ENCODE data around the gene SSTR3.
A peak's percentile ranks its signal among the peaks of the same experiment; 100 is the strongest.

SSTR3 gene

DNA sequence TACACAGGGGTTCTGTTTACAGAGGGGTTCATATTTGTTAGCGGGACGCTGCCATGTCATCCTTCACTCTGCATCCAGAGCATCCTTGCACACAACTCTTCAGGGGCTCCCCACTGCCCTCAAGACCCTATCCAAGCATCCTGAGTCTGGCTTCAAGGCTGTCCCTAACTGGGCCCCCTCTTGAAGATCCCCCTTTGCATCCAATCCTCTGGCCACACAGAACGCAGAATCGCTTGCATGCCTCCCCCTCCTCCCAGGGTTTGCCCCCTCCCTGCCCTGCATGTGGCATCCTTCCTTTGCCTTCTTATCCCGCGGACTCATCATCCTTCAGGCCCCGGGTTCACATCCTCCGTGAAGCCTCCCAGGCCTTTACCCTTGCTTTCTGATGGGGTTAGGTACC is 42.9 kb downstream of the SSTR3 start:
- Histone ChIP-seq H3K36me3 (no peaks in the 10 kb centered on the region), H3K9me3 (no peaks in the 10 kb centered on the region), H3K4me3 (no peak overlapping the region), H3K27me3 (peaks cover 0 to 51% of the 10 kb centered on the region in 2 donors), H3K4me1 (peaks cover 0 to 7% (median 4%) of the 10 kb centered on the region in 4 donors), H3K27ac (no peak overlapping the region)
- TF ChIP-seq, protein P1, sequence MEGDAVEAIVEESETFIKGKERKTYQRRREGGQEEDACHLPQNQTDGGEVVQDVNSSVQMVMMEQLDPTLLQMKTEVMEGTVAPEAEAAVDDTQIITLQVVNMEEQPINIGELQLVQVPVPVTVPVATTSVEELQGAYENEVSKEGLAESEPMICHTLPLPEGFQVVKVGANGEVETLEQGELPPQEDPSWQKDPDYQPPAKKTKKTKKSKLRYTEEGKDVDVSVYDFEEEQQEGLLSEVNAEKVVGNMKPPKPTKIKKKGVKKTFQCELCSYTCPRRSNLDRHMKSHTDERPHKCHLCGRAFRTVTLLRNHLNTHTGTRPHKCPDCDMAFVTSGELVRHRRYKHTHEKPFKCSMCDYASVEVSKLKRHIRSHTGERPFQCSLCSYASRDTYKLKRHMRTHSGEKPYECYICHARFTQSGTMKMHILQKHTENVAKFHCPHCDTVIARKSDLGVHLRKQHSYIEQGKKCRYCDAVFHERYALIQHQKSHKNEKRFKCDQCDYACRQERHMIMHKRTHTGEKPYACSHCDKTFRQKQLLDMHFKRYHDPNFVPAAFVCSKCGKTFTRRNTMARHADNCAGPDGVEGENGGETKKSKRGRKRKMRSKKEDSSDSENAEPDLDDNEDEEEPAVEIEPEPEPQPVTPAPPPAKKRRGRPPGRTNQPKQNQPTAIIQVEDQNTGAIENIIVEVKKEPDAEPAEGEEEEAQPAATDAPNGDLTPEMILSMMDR (IDR thresholded peaks at IDR 0.05) = no peak
- intact Hi-C loops (cut with DNase I; ENCODE audit: low total_unique reads) = no loop called here
- DNase-seq = peak in 1 of 2 donors; percentile 49

DNA sequence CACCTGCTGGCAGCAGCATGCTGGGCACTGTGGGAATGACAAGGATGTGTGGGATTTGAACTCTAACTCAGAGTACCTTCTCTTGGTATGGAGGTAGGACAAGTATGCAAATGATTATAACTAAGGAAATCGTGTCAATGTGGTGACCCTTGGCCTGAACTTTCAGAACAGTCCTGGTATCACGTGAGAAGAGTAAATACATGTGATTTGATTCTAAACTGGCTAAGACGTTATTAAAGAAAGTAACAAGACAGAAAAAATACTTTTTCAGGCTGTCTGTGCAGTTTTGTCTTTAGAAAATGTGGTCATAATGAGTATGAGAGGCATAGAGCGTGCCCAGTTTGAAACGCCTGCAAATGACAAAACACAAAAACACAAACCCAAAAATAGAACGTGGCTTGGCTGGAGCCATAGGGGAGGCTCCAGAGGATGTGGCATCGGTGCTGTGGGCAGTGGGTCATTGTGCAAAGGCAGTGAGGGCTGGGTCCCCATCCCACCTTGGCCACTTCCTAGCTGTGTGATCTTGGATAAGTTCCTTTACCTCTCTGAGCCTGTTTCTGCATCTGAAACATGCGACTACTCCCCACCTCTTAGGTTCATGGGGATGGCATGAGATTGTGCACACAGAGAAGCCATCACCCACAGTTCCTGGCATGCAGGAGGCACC is 44.2 kb downstream of the SSTR3 start:
- no peak overlapping the region for H3K4me3 ChIP-seq
- no peaks in the 10 kb centered on the region for H3K9me3 ChIP-seq
- TF ChIP-seq, protein P1 (IDR thresholded peaks at IDR 0.05) = no peak
- peak in 1 of 2 donors; percentile 7 for DNase-seq
- H3K27me3 ChIP-seq = peaks cover 0 to 41% of the 10 kb centered on the region in 2 donors
- intact Hi-C loops (cut with DNase I; ENCODE audit: low total_unique reads) = loop anchor here (2.0 kb wide), 1 partner anchor 35 kb away; no protein-coding TSS in a partner anchor
- no peak overlapping the region for H3K27ac ChIP-seq
- no peaks in the 10 kb centered on the region for H3K36me3 ChIP-seq
- H3K4me1 ChIP-seq = peaks cover 0 to 7% (median 4%) of the 10 kb centered on the region in 4 donors

DNA sequence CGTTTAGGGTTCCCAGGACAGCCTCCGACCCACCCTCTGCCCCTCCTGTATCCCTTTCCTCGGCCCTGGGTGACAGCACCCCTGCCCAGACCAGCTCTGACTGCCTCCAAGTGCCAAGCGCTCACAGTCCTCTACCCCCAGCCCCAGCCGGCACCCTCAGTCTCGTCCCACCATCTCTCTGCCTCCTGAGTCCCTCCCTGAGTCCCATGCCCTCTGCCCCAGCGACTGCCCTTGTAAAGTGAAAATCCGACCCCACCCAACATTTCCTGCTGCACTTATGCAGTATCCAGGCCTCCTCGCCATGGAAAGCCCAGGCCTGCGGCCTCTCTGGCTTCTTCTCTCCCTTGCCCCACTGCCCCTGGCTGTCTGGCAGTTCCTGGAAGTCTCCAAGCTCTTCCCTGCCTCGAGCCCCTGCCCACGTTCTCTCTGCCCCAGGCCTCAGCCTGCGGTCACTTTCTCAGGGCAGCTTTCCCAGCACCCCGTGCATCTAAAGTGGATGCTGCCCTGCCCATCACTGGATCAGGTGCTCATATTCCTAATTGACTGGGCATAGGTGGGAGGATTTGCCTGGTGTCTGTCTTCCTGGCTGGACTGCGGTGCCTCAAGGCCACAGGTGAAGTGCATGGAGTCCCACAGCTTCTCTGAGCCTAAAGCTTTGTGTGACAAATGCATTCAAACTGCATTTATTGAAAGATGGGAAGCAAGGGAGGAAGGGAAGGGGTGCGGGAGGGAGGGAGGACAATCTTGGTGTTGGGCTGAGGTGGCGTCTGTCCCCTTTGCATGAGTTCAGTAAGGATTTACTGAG is 44.9 kb downstream of the SSTR3 start:
- intact Hi-C loops (cut with DNase I; ENCODE audit: low total_unique reads) = loop anchor here (2.0 kb wide), 1 partner anchor 35 kb away; no protein-coding TSS in a partner anchor
- Histone ChIP-seq H3K4me1 (peaks cover 0 to 7% (median 4%) of the 10 kb centered on the region in 4 donors), H3K27me3 (peaks cover 0 to 41% of the 10 kb centered on the region in 2 donors), H3K36me3 (no peaks in the 10 kb centered on the region), H3K9me3 (no peaks in the 10 kb centered on the region), H3K27ac (no peak overlapping the region), H3K4me3 (no peak overlapping the region)
- no peak for DNase-seq
- TF ChIP-seq, protein P1 (IDR thresholded peaks at IDR 0.05) = no peak

DNA sequence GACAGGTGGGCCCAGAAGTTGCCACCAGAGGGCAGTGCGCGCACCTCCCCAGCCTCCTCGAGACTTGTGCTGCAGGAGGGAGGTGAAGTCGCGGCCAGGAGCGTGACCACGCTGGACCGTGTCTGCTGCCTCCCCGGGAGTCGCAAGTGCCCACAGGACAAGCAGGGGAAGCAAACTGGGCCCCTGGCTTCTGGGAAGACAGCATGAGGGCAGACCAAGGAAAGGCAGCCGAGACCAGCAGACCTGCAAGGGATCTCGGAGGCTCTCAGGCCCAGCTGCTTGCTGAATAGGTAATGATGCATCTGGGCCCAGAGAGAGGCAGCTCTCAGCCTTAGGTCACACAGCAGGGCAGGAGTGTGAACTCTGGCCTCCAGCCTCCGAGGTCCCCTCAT is 45.6 kb downstream of the SSTR3 start:
- H3K27me3 ChIP-seq = peaks cover 0 to 40% of the 10 kb centered on the region in 2 donors
- peak; percentile 77 to 90 for DNase-seq
- TF ChIP-seq, protein P1 (IDR thresholded peaks at IDR 0.05) = peak; percentile 88 to 89
- intact Hi-C loops (cut with DNase I; ENCODE audit: low total_unique reads) = loop anchor here (2.0 kb wide), 1 partner anchor 36 kb away; no protein-coding TSS in a partner anchor
- H3K27ac ChIP-seq = no peak overlapping the region
- peaks cover 0 to 7% (median 4%) of the 10 kb centered on the region in 4 donors for H3K4me1 ChIP-seq
- H3K36me3 ChIP-seq = no peaks in the 10 kb centered on the region
- H3K9me3 ChIP-seq = no peaks in the 10 kb centered on the region
- no peak overlapping the region for H3K4me3 ChIP-seq

DNA sequence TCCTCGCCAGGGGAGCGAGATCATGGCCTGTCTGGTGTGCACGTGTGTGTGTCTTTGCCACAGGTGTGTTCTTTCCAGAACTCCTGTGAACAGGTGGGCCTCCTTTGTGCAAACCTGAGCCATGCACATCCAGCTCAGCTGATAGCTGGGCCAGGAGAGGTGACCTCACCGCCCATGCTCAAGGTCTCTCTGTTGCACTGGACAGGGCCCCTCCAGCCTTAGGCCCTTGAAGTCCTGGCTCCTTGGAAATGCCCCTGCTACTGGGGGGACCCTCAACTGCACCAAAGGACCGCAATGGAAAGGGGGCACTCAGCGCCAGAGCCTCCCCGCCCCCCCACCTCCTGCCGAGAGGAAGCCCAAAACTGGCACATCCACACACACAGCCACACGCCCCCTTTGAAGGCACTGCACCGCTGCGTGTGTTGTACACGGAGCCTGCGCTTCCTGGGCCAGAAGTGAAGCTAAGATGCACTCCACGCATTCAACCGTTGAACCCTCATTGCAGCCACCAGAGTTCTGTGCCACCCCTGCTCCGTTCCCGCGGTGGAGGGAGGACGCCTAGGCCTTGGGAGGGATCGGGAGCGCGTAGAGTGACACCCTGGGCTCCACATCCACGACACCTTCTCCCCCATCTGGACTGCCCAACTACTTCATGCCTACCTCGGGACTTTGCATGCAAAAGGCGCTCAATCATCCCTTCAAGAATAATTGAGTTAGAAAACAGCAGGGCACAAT is 46.2 kb downstream of the SSTR3 start:
- Histone ChIP-seq H3K36me3 (no peaks in the 10 kb centered on the region), H3K27ac (no peak overlapping the region), H3K4me1 (peaks cover 0 to 7% (median 4%) of the 10 kb centered on the region in 4 donors), H3K9me3 (no peaks in the 10 kb centered on the region), H3K4me3 (no peak overlapping the region), H3K27me3 (peaks cover 0 to 43% of the 10 kb centered on the region in 2 donors)
- DNase-seq = no peak
- intact Hi-C loops (cut with DNase I; ENCODE audit: low total_unique reads) = loop anchor here (2.0 kb wide), 1 partner anchor 37 kb away; no protein-coding TSS in a partner anchor
- TF ChIP-seq, protein P1 (IDR thresholded peaks at IDR 0.05) = no peak

Data from tibial artery (tissue), 4 donors.